Left cardiac atrium (tissue), 4 donors: ENCODE measurements around the gene DERL2. TPM values are rescaled to one million over a fixed set of nuclear protein-coding genes. Genes with fewer than 3 reads are reported as not detected.

Experiments used
- ATAC-seq, 2 donors: fragments of 200-7000 bp; cut with Tn5 transposase; one replicate each; pipeline ENCODE4 v1.9.1; 2020; ENCODE audit warnings: mild to moderate bottlenecking in 2 of 2, moderate library complexity in 2 of 2
- DNase-seq: peaks from one replicate; pipeline ENCODE4 v3.0.0-alpha.2; 2020
- intact Hi-C, 2 donors: fragments of 100-400 bp; cut with DNase I; formaldehyde crosslinking; loops; one replicate each; pipeline versions ENCODE4 v1.14.1 to v1.15.1; 2022 to 2023
- long read RNA-seq: library from polyadenylated mRNA; unstranded; transcript quantifications from one replicate; pipeline ENCODE4 v2.0.0, GENCODE V29; 2021
- total RNA-seq, 2 donors: library from RNA; stranded (reverse); fragmentation: NEBNext Ultra II Directional; extraction: Animal tissue kit (Norgen Biotek cat#: 25700); gene quantifications; one replicate each; pipeline ENCODE4 v1.2.1, GENCODE V29; 2021
- donor health status: DM: no; HTN: yes; CAD: no.
- donor health status: DM: no; HTN: yes; CAD: no; lungs with severe emphysema.
- donor health status: DM: yes; HTN: yes; CAD: no.
- donor health status: Dilated cardiomyopathy.

The DERL2 gene
- 10 to 100 TPM; 32.9 to 40.5 TPM for total RNA-seq
- long read RNA-seq, full-length matches to known transcripts: 28 of 36 reads
- long read RNA-seq, partial matches to known transcripts: 1 of 36 reads
- long read RNA-seq, other reads (novel, unspliced or antisense): 7 of 36 reads

DNA sequence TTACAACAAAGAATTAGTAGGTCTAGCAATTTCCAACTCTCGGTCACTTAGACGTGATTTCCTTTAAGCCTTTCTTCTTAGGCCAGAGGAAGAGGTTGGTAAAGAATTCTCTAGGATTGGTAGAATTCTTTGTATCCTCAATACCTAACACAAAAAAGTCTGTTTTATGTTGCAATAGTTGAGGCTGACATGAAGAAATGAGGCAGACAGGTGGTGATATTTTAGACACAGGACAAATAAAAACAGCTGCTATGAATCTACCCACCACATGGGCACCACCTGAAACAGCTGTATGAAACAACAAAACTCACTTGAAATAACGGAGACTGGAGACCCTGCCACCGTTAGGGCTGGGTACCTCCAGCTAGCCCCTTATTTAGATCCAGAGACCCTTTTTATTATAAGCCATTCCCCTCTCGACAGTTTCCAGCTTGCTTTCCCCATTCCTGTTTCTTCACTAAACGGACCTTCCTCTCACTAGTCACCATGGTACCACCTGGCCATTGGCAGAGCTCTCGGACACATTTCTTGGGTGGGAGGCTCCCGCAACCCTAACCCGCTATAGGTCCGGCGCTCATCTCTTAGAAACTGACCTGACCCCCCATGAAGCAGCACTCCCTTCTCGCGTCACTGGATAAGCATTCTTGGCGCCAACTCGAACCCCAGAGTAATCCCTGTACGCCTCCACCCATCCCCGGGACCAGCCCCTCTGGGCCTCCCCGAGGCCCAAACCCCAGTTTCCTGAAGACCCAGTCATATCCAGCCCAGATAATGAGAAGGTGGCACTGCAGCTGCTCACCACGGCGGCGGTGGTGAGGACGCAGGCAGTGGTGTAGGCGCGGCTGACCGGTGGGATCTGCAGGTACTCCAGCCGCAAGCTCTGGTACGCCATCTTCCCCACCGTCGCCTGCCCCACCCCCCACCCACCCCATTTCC lies at the start of gene DERL2:
Gene DERL2, minus strand, starts transcription at position 909 of the 936 bp plus-strand sequence. Its CDS starts 17 bp downstream, at position 892.
- intact Hi-C loops: no loop called here
- DNase-seq (no peak), ATAC-seq (peak; percentile 2 to 28)

DNA sequence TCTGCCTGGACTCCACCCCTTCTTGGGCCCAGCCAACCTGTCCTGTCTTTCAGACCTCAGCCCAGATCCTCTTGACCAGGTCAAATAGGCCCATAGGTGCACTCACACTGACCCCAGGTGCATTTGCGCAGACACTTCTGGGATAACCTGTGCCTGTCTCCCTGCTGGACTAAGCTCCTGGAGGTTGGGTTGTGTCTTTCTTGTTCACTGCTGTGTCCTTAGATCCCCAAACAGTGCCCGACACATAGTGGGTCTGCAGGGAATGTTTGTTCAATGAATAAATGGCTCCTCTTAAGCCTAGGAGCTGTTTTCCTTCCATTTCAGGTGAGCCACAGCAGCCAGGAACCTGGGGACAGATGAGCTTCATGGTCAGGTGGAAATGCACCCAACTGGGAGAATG lies 49.5 kb upstream of the DERL2 start:
- intact Hi-C loops: no loop called here
- ATAC-seq: no peak
- DNase-seq: no peak

DNA sequence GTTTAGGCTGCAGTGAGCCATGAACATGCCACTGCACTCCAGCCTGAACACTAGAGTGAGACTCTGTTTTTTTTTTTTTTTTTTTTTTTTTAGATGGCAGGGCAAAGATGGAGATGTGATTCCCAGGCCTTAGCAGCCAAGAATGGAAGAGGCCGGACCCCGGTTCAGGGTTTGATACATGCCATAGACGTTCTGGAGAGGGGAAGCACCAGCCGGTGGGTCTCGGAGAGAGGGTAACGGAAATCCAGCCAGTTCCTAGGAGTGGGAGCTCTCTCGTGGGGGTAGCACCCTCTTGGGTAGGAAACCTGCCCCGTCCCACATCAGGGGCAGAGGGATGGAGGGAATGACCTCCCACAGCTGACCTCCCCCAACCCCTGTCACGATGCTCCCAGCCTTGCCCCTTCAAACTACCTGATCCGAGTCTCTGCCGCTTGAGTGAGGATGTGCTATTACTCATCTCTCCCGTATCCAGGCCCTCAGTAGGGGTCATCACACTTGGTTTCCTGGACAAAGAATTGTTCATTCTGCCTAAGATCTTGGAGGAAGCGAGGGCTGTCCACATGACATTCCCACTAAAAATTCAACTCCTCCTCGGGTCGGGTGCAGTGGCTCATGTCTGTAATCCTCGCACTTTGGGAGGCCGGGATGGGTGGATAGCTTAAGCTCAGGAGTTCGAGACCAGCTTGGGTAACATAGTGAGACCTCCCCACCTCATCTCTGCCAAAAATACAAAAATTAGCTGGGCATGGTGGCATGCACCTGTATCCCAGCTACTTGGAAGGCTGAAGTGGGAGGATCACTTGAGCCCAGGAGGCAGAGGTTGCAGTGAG lies 47.7 kb upstream of the DERL2 start:
- no peak for ATAC-seq
- intact Hi-C loops: no loop called here

DNA sequence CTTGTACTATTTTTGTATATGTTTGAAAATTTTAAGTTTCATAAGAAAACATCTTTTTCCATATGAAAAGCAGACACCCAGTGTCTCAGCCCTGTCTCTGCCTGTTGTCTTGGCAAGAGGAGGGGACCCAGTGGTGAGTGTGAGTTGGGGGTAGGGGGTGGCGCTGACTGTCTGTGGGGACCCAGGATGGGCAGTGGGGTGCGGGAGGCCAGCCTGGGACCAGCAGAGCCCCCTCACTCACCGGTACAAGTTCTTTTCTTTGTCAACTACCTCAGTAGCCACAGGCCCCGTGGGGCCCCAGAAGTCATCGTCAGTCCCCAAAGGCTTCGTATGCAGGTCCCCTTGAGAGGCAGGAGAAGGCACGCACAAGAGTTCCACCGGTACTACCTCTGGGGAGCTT lies 46.6 kb upstream of the DERL2 start:
- intact Hi-C loops: no loop called here
- ATAC-seq: no peak

More for the DNA sequence above, 47.7 kb upstream of the DERL2 start:
- DNase-seq: no peak

DNA sequence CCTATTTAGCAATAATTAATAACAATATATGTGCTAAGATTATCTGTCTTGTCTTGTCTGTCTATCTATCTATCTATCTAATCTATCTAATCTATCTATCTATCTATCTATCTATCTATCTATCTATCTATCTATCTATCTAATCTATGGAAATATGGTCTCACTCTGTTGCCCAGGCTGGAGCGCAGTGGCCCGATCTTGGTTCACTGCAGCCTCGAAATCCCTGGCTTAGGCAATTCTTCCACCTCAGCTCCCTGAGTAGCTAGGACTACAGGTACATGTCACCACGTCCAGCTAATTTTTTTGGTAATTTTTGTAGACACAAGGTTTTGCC lies 45.1 kb upstream of the DERL2 start:
- ATAC-seq (no peak), DNase-seq (no peak)
- intact Hi-C loops: no loop called here

More for the DNA sequence above, 46.6 kb upstream of the DERL2 start:
- no peak for DNase-seq

DNA sequence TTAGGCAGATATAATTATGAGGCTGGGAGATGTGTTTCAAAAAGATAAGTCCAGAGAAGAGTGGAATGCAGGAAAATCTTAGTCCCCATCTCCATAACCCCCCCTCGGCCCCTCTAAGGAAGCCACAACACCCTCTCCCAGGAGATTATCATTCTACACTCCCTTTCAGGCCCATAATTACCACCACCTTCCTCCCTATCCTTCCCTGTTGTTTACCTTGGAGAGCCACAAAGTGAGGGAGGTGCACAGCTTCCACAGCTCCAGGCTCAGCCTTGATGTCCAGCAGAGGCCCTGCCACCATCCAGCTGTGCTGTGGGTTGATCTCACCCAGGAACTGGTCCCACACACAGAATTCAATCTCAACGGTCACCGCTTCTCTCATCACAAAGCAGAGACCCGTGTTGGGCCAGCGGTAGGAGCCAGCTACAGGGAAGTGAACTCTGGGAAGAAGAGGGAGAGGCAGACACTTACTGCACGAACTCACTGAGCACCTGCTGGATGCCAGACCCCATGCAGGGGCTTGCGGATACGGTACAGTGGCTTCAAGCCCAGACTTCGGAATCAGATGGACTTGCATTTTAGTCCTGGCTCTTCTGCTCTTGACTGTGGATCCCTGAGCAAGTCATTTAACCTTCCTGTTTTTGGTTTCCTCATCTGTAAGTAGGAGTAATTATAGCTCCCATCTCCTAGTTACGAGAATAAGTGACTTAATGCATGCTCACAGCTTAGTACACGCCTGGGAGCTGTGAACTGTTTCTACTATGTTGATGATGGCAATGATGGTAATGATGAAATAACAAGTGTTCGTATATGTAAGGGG lies 44.5 kb upstream of the DERL2 start:
- no peak for ATAC-seq
- no peak for DNase-seq
- intact Hi-C loops: no loop called here

DNA sequence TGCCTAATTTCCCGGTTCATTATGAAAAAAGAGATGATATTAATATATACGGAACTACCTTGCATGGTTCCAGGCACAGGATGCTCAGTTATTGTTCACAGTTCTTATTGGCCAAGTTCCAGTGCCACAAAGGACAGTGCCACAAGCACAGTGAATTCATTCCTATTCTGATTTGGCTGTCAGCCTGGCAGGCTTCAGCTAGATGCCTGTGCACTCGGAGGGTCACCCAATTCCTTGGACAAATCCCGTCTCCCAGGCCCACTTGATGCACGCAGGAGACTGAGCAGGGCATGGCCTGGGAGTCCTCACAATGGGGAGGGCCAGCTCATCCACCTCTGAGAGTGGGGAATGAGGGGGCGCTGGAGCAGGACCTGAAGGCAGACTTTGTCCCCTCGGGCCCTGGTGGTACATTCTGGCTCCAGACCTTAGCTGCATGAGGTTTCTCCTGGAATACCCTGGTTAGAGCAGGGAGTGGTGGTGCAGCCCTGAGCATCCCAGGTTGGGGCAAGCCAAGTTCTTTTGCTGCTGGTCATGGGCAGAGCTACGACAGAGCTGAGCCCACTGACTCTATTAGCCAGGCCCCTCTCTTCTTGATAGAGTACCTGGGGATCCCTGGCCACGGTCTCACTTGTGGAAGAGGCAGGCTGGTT lies 41.7 kb upstream of the DERL2 start:
- no peak for DNase-seq
- intact Hi-C loops: no loop called here
- no peak for ATAC-seq

DNA sequence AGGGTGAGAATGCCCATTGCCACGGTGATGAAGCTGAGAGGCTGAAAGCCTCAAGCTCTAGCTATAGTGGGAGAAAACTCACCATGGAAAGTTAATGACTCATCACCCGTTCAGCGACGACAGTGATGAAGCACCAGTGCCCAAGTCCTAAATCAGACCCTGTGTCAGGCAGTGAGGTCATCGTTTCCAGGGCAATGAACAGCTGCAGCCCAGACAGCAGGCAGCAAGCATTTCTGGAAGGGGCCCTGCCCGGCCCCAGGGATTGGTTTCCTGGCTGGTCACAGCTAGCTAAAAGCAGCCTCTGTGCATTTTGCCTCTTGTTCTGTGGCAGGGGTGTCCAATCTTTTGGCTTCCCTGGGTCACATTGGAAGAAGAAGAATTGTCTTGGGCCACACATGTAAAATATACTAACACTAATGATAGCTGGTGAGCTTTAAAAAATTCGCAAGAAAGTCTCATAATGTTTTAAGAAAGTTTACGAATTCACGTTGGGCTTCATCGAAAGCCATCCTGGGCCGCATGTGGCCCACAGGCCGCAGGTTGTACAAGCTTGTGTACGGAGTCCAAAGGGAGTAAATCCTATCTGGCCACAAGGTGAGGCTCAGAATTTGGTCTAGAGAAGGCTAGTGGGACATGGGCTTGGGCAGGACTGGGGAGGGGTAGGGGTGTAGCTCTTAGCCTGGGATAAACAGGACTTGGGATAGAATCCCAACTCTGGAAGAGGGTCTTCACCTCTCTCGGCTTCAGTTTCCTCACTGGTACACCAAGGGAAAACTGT lies 41.0 kb upstream of the DERL2 start:
- DNase-seq (peak; percentile 78), ATAC-seq (peak; percentile 88 to 97)
- intact Hi-C loops: no loop called here

DNA sequence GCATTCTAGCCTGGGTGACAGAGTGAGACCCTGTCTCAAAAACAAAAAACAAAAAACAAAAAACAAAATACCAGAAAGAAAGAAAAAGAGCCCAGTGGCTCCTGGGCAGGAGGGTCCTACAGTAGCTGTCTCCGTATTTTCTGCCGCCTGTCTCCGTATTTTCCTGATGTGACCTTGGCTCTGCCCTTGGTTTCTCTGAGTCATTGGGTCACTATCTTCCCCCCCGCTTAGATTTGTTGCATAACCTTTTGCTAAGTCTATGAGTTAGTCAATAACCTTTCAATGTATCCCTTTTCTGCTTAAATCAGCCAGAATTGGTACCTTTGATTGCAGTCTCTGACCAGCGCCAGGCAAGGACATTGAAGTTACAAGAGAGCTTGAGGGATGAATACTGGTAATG lies 37.3 kb upstream of the DERL2 start:
- DNase-seq: no peak
- intact Hi-C loops: no loop called here
- no peak for ATAC-seq

DNA sequence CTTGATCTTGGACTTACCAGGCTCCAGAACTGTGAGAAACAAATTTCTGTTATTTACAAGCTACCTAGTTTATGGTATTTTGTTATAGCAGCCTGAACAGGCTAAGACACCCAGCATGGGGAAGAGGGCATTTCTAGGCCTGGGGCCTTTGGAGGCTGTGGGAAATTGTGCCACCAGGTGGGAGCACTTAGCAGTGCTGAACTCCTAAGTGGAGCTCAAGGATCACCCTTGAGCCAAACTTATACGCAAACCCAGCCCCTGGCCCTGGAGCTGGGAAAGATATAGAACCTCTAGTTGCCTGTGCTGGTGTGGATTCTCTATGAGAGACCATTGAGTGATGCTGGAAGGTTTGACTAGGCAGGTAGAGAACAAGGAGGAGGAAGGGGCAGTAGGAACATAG lies 36.5 kb upstream of the DERL2 start:
- intact Hi-C loops: no loop called here
- no peak for ATAC-seq
- DNase-seq: no peak

DNA sequence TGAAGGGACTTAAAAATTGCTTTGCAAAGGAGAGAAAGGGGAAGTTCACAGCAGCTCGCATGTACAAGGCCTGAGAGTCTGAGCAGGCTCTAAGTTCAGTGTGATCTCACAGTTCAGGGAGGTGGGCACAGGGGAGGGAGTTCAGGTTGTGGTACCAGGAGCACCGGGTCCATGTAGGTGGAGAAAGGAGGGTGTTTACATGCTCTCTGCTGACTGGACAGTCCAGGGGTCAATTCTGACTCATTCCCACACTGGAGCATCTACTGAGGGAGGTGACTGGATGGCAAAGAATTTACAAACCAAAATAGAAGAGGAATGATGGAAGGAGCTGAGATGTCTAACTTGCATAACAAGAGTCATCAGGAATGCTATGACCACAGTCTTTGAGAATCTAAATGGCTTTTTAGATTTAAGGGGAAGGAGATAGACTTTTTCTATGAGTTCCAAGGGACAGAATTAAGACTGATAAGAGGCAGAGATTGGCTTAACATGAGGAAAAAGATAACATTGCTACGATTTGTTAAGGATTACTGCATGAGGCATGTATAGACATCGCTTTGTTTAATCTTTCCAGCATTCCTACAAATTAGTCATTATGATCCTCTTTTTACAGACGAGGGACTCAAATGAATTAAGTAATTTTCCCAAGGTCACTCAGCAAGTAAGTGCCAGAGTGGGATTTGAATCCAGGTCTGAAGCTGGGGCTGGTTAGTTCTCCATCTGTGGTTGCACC lies 30.2 kb upstream of the DERL2 start:
- DNase-seq (no peak), ATAC-seq (peak; percentile 27 to 97)
- intact Hi-C loops: no loop called here

DNA sequence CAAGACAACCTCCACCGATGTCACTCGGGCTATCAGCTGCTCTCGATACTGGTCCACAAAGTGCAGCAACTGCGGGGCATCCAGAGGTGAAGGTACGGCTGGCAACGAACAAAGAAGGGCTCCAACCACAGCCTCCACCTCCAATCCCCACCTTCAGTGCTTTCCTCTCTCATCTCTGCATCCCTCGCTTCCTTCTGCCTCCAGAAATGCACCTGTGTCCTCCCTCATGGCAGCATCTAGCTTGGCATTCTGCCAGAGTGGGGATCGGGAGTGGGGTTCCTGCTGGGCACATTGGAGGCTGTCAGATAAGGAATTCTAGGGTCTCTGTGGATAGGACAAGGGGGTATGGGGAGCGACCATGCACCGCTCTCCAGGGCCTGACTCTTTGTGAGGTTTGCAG lies 29.0 kb upstream of the DERL2 start:
- intact Hi-C loops: no loop called here
- no peak for DNase-seq
- no peak for ATAC-seq

DNA sequence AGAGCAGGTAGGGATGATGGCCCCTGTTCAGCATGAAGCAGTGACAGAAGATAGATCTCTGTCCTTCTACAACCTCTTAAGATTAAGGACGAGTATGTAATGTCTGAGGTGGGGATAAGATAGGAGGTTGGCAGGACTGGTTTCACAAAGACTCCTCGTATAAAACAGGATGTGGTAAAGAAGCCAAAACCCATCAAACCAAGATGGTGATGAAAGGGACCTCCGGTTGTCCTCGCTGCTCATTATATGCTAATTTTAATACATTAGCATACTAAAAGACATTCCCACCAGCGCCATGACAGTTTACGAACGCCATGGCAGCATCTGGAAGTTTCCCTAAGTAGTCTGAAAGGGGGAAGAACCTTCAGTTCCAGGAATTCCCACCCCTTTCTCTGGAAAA lies 27.6 kb upstream of the DERL2 start:
- DNase-seq (no peak), ATAC-seq (no peak)
- intact Hi-C loops: no loop called here

DNA sequence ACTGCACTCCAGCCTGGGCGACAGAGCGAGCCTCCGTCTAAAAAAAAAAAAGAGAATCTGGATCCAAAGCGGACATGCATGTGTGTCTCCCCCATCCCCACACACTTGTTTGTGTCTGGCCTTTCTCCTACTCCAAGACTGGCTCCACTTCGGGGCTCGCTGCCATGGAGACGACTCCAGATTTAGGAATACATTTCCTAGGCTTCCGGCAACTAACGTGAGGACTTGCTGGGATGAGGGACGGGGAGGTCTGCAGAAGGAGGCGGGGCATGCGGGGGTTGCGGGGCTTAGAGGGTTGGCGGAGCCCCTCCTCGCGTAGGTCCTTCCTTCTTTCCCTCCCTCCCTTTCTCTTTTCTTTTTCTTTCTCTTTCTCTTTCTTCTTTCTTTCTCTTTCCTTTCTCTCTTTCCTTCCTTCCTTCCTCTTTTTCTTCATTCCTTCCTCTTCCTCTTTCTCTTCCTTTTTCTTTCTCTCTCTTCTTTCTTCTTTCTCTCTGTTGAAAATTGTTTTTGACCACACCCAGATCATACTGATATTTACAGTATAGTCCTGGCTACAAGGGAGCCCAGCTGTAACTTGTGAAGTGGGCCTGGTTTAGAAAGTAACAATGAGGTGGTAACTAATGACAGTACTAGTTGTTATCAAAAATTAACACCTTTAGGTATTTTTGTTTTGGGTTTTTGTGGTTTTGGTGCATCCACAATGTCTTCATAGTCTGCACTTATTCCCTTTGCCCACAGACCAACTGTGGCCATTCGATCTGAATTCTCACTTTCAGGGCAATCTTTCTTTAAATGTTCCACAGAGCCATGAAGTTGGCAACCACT lies 25.6 kb upstream of the DERL2 start:
- intact Hi-C loops: no loop called here
- ATAC-seq (peak in 1 of 2 donors; percentile 30), DNase-seq (no peak)

DNA sequence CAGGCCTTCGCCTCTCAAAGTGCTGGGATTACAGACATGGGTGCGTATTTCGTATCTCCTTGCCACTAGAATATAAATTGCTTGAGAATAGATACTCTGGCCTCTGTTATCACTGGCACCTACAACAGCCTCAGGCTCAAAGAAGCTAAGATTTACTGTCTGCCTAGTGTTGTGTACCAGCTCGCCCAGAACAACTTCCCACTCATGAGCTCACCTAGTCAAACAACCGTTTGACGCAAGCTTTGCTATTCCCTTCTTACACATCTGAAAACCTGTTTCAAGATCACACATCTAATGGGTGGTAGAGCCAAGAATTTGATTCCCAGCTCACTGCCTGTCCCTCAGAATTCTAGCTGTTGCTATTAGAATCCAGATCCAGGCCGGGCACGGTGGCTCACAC lies 24.8 kb upstream of the DERL2 start:
- ATAC-seq: no peak
- DNase-seq: no peak
- intact Hi-C loops: no loop called here

DNA sequence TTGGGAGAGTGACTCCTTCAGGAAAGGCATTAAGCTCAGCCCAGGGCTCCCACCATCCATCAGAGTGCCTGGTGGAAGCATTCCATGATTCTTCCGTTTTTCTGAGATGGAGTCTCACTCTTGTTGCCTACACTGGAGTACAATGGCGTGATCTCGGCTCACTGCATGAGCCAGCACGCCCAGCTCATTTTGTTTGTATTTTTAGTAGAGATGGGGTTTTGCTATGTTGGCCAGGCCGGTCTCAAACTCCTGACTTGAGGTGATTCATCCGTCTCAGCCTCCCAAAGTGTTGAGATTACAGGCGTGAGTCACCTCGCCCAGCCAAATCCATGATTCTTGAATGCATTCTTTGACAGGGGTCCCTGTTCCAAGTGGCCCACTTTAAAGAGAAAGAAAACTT lies 23.5 kb upstream of the DERL2 start:
- ATAC-seq (no peak), DNase-seq (no peak)
- intact Hi-C loops: no loop called here

DNA sequence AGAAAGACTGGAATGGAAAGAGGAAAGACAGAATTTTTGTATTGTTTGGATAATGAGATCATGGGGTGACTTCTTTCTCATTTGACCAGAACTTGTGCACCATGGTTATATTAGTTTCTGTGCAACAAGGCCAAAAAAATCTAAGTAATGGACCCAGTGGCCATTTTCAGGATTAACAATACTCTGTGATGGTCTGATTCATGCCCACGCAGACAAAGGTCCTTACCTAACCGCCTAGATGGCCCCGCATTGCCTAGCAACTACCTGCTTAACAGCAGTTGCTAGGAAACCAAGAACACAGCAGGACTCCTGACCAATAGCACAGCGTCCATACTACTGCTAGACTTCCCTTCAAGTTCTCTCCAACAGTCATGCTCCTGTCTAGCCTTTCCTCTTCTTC lies 22.8 kb upstream of the DERL2 start:
- intact Hi-C loops: no loop called here
- ATAC-seq (no peak), DNase-seq (no peak)
